Panc1 (cell line): ENCODE data around the gene ZDHHC9.

Experiments
- POLR2AphosphoS5 ChIP-seq: IDR thresholded peaks from 2 replicates; pipeline ENCODE4 v1.6.1; 2012; ENCODE audit warnings: mild to moderate bottlenecking, low read depth, low read length, moderate library complexity
- TF ChIP-seq, protein P1 (sequence below): fragments of 450-650 bp; IDR thresholded peaks from 2 replicates; pipeline ENCODE4 v1.5.1; 2017; ENCODE audit warnings: mild to moderate bottlenecking

DNA sequence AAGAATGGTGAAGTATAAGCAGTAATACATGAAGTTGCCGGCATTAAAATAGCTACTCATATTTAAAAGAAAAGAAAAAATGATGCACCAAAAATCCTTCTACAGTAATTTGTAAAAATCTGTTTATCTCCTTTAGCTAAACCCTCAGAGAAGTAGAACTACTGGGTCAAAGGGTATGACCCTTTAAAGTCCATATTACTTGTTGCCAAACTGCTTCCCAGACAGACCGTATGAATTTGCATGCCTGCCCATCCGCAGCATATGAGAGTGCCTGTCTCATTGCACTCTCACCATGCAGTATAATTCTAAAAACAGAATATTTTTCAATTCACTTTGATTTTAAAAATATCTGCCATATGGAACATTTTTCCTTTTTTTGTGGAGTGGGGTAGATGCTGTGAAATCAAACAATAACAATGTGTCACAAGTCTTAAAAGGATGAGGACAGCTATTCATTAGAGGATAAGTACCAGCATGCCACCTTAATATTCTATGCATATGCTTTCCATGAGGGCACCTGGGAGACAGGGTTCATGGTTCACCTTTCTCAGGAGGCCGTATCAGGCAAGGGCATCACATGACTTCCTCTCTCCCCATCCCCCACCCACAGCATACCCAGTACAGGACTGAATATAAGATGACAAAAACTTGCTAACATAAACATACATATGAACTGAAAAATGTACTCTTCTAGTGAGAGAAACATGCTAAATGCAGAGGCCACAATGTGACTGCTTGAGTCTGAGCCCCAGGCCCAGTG, 17.8 kb downstream of the ZDHHC9 start:
- TF ChIP-seq, protein P1, sequence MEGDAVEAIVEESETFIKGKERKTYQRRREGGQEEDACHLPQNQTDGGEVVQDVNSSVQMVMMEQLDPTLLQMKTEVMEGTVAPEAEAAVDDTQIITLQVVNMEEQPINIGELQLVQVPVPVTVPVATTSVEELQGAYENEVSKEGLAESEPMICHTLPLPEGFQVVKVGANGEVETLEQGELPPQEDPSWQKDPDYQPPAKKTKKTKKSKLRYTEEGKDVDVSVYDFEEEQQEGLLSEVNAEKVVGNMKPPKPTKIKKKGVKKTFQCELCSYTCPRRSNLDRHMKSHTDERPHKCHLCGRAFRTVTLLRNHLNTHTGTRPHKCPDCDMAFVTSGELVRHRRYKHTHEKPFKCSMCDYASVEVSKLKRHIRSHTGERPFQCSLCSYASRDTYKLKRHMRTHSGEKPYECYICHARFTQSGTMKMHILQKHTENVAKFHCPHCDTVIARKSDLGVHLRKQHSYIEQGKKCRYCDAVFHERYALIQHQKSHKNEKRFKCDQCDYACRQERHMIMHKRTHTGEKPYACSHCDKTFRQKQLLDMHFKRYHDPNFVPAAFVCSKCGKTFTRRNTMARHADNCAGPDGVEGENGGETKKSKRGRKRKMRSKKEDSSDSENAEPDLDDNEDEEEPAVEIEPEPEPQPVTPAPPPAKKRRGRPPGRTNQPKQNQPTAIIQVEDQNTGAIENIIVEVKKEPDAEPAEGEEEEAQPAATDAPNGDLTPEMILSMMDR = no peak
- no peak for TF ChIP-seq POLR2AphosphoS5
